HepG2 (cell line): ENCODE measurements around the gene MUTYH. TPM values are rescaled to one million over a fixed set of nuclear protein-coding genes. Genes with fewer than 3 reads are reported as not detected.

Experiments
- ARID5B ChIP-seq: IDR thresholded peaks from 2 replicates; pipeline ENCODE4 v1.4.0; 2020; ENCODE audit warnings: mild to moderate bottlenecking, missing genetic modification reagents
- GFI1 ChIP-seq: sonication (generic); formaldehyde crosslinking; IDR thresholded peaks from 2 replicates; pipeline ENCODE4 v1.5.0; 2020; ENCODE audit warnings: missing genetic modification reagents, mild to moderate bottlenecking, borderline replicate concordance
- IRX3 ChIP-seq: sonication (generic); formaldehyde crosslinking; IDR thresholded peaks from 2 replicates; pipeline ENCODE4 v1.8.1; 2023; ENCODE audit warnings: mild to moderate bottlenecking, low read depth, missing genetic modification reagents, borderline replicate concordance
- MZF1 ChIP-seq: sonication (generic); formaldehyde crosslinking; IDR thresholded peaks from 2 replicates; pipeline ENCODE4 v1.8.1; 2023; ENCODE audit warnings: mild to moderate bottlenecking, missing genetic modification reagents, borderline replicate concordance
- PPARG ChIP-seq: conservative IDR thresholded peaks from 2 replicates; pipeline ENCODE4 v1.6.1; 2016; ENCODE audit warnings: missing biosample characterization, missing genetic modification reagents
- PRMT3 ChIP-seq: sonication (generic); formaldehyde crosslinking; IDR thresholded peaks from 2 replicates; pipeline ENCODE4 v1.8.1; 2022; ENCODE audit warnings: low read depth, mild to moderate bottlenecking, moderate library complexity, missing genetic modification reagents, borderline replicate concordance
- RARG ChIP-seq: sonication (generic); formaldehyde crosslinking; IDR thresholded peaks from 2 replicates; pipeline ENCODE4 v1.4.0; 2020; ENCODE audit warnings: low read depth, mild to moderate bottlenecking, missing genetic modification reagents
- REL ChIP-seq: sonication (generic); formaldehyde crosslinking; conservative IDR thresholded peaks from 2 replicates; pipeline ENCODE4 v1.8.0; 2022; ENCODE audit warnings: mild to moderate bottlenecking, missing genetic modification reagents, moderate library complexity
- WIZ ChIP-seq: sonication (generic); formaldehyde crosslinking; IDR thresholded peaks from 2 replicates; pipeline ENCODE4 v1.5.1; 2020; ENCODE audit warnings: mild to moderate bottlenecking, missing genetic modification reagents
- ZNF296 ChIP-seq: sonication (generic); formaldehyde crosslinking; conservative IDR thresholded peaks from 2 replicates; pipeline ENCODE4 v1.5.0; 2020; ENCODE audit warnings: mild to moderate bottlenecking, missing genetic modification reagents
- ZNF570 ChIP-seq: sonication (generic); formaldehyde crosslinking; IDR thresholded peaks from 2 replicates; pipeline ENCODE4 v1.4.0; 2020; ENCODE audit warnings: mild to moderate bottlenecking, missing genetic modification reagents, borderline replicate concordance
- ZNF703 ChIP-seq: sonication (generic); formaldehyde crosslinking; IDR thresholded peaks from 2 replicates; pipeline ENCODE4 v1.5.1; 2020; ENCODE audit warnings: missing genetic modification reagents, mild to moderate bottlenecking, moderate library complexity, borderline replicate concordance
- ZNF737 ChIP-seq: sonication (generic); formaldehyde crosslinking; IDR thresholded peaks from 2 replicates; pipeline ENCODE4 v1.5.0; 2020; ENCODE audit warnings: missing genetic modification reagents, mild to moderate bottlenecking, borderline replicate concordance
- ZNF749 ChIP-seq: sonication (generic); formaldehyde crosslinking; IDR thresholded peaks from 2 replicates; pipeline ENCODE4 v1.8.0; 2022; ENCODE audit warnings: mild to moderate bottlenecking, missing genetic modification reagents, moderate library complexity, borderline replicate concordance
- ZNF781 ChIP-seq: sonication (generic); formaldehyde crosslinking; IDR thresholded peaks from 2 replicates; pipeline ENCODE4 v1.5.1; 2020; ENCODE audit warnings: borderline replicate concordance, mild to moderate bottlenecking, missing genetic modification reagents; ENCODE audit errors: not compliant biosample characterization
- ZNF792 ChIP-seq: IDR thresholded peaks from 2 replicates; pipeline ENCODE4 v1.6.1; 2016
- ZNF850 ChIP-seq: sonication (generic); formaldehyde crosslinking; conservative IDR thresholded peaks from 2 replicates; pipeline ENCODE4 v1.9.0; 2021; ENCODE audit warnings: mild to moderate bottlenecking, missing genetic modification reagents
- ZSCAN12 ChIP-seq: sonication (generic); formaldehyde crosslinking; IDR thresholded peaks from 2 replicates; pipeline ENCODE4 v1.9.0; 2021; ENCODE audit warnings: mild to moderate bottlenecking, missing genetic modification reagents
- polyA plus RNA-seq, 8 experiments: library from polyadenylated mRNA; depleted of rRNA in 3 of 8; stranded (reverse) in 7 of 8; unstranded in 1 of 8; fragments of >200 nt; fragmentation: Illumina TruSeq in 4 of 8; extraction: Trizol in 4 of 8; gene quantifications; 2 replicates each; pipeline versions ENCODE4 v1.2.1 to v1.2.3, GENCODE V29; 2011 to 2016; ENCODE audit warnings: low read depth in 4 of 8, missing spikeins in 1 of 8, mixed read lengths in 1 of 8; ENCODE audit not compliant: insufficient read depth in 1 of 8
- total RNA-seq, 5 experiments: library from RNA; depleted of rRNA; stranded (reverse); fragments of >200 nt; fragmentation: Illumina TruSeq; extraction: Trizol; gene quantifications; 2 replicates each; pipeline ENCODE4 v1.2.3, GENCODE V29; 2016; ENCODE audit warnings: low read depth in 1 of 5
- TF ChIP-seq, protein P1 (sequence below): sonication (generic); formaldehyde crosslinking; IDR thresholded peaks from 2 replicates; pipeline ENCODE4 v1.4.0; 2020; ENCODE audit warnings: missing genetic modification reagents
- TF ChIP-seq, protein P2 (sequence below): sonication (generic); formaldehyde crosslinking; IDR thresholded peaks from 2 replicates; pipeline ENCODE4 v1.5.0; 2020; ENCODE audit warnings: mild to moderate bottlenecking, missing genetic modification reagents

Gene MUTYH
- total and polyA plus RNA-seq, 2 of the 13 experiments (the other 11 are each of a cell fraction or from before 2014, with no cell fraction given), result 16.3 to 17.1 TPM

DNA sequence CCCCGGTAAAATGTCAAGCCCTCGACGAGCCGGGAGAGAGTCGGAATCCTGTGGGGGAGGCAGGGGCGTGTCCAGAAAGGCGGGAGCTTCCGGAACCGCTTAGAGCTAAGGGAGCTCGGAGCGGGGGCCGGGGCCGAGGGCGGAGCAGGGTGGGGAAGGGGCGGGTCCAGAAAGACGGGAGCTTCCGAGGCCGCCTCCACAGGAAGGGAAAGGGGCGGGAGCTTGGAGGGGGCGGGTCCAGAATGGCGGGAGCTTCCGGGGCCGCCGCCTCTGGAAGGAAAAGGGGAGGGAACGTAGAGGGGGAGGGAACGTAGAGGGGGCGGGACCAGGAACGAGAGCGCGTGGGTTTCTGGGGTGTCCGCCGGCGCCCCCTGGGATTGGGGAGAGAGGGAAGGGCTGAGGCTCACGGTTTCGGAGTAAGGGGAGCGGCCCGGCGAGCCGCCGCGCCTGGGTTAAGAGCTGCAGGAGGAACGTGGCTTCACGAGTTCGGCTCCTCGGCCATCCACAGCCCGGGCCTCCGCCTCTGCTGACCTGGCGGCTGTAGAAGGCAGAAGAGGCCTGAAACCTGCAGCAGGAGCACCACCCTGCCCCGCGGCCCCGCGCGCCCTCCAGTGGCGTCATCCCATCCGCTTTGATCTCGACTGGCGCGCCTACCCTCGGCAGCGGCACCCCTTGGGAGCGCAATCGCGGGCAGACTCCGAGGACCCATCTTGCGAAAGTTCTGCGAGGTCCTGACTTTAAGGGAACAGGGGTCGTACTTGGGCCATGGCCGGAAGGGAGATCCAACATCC, 36.5 kb downstream of the MUTYH start (continued):
- TF ChIP-seq ZNF749 (CRISPR knock-in tag), result no peak
- TF ChIP-seq ZNF850 (CRISPR knock-in tag), result no peak
- TF ChIP-seq REL, result 0 out of 2 replicates have a peak, but pooled peaks have one; percentile 38
- TF ChIP-seq IRX3 (CRISPR knock-in tag), result peak; percentile 33; the same call in 1 of the 2 replicates
- TF ChIP-seq ZNF781 (CRISPR knock-in tag), result peak; percentile 37
- TF ChIP-seq ZNF792 (CRISPR knock-in tag), result no peak; the same call in 1 of the 2 replicates
- TF ChIP-seq PRMT3 (CRISPR knock-in tag), result no peak
- no peak for TF ChIP-seq ZNF570 (CRISPR knock-in tag)
- 0 out of 2 replicates have a peak, but pooled peaks have one; percentile 42 for TF ChIP-seq WIZ
- TF ChIP-seq PPARG (CRISPR knock-in tag), result peak; percentile 74
- no peak for TF ChIP-seq ZNF737 (CRISPR knock-in tag)
- peak; percentile 65 for TF ChIP-seq ARID5B (CRISPR knock-in tag)
- TF ChIP-seq, protein P1, sequence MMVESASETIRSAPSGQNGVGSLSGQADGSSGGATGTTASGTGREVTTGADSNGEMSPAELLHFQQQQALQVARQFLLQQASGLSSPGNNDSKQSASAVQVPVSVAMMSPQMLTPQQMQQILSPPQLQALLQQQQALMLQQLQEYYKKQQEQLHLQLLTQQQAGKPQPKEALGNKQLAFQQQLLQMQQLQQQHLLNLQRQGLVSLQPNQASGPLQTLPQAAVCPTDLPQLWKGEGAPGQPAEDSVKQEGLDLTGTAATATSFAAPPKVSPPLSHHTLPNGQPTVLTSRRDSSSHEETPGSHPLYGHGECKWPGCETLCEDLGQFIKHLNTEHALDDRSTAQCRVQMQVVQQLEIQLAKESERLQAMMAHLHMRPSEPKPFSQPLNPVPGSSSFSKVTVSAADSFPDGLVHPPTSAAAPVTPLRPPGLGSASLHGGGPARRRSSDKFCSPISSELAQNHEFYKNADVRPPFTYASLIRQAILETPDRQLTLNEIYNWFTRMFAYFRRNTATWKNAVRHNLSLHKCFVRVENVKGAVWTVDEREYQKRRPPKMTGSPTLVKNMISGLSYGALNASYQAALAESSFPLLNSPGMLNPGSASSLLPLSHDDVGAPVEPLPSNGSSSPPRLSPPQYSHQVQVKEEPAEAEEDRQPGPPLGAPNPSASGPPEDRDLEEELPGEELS (CRISPR knock-in tag), result peak; percentile 32
- TF ChIP-seq ZSCAN12 (CRISPR knock-in tag), result 0 out of 2 replicates have a peak, but pooled peaks have one; percentile 26
- TF ChIP-seq MZF1 (CRISPR knock-in tag), result no peak
- peak; percentile 70; the same call in 1 of the 2 replicates for TF ChIP-seq ZNF296 (CRISPR knock-in tag)
- TF ChIP-seq RARG, result no peak
- TF ChIP-seq, protein P2, sequence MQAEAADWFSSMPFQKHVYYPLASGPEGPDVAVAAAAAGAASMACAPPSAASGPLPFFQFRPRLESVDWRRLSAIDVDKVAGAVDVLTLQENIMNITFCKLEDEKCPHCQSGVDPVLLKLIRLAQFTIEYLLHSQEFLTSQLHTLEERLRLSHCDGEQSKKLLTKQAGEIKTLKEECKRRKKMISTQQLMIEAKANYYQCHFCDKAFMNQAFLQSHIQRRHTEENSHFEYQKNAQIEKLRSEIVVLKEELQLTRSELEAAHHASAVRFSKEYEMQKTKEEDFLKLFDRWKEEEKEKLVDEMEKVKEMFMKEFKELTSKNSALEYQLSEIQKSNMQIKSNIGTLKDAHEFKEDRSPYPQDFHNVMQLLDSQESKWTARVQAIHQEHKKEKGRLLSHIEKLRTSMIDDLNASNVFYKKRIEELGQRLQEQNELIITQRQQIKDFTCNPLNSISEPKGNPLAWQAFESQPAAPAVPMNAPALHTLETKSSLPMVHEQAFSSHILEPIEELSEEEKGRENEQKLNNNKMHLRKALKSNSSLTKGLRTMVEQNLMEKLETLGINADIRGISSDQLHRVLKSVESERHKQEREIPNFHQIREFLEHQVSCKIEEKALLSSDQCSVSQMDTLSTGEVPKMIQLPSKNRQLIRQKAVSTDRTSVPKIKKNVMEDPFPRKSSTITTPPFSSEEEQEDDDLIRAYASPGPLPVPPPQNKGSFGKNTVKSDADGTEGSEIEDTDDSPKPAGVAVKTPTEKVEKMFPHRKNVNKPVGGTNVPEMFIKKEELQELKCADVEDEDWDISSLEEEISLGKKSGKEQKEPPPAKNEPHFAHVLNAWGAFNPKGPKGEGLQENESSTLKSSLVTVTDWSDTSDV, result peak; percentile 88
- no peak for TF ChIP-seq GFI1 (CRISPR knock-in tag)
- no peak; the same call in 1 of the 2 replicates for TF ChIP-seq ZNF703
